HFF-Myc (cell line): Measurements from ENCODE around the gene KLHL35.
A peak's percentile ranks its signal among the peaks of the same experiment; 100 is the strongest.

Source experiments
- DNase-seq: peaks from one replicate; pipeline ENCODE4 v3.0.0-alpha.2; 2011; ENCODE audit warnings: low read depth; ENCODE audit errors: extremely low read depth
- H3K4me3 ChIP-seq: replicated peaks from 2 replicates; pipeline ENCODE4 v1.5.1; 2011; ENCODE audit warnings: low read depth, mild to moderate bottlenecking, control low read depth, low read length
- TF ChIP-seq, protein P1 (sequence below): IDR thresholded peaks from 2 replicates; pipeline ENCODE4 v1.5.1; 2012; ENCODE audit warnings: mild to moderate bottlenecking, low read depth, low read length, control low read depth; ENCODE audit errors: missing control alignments

The KLHL35 gene

DNA sequence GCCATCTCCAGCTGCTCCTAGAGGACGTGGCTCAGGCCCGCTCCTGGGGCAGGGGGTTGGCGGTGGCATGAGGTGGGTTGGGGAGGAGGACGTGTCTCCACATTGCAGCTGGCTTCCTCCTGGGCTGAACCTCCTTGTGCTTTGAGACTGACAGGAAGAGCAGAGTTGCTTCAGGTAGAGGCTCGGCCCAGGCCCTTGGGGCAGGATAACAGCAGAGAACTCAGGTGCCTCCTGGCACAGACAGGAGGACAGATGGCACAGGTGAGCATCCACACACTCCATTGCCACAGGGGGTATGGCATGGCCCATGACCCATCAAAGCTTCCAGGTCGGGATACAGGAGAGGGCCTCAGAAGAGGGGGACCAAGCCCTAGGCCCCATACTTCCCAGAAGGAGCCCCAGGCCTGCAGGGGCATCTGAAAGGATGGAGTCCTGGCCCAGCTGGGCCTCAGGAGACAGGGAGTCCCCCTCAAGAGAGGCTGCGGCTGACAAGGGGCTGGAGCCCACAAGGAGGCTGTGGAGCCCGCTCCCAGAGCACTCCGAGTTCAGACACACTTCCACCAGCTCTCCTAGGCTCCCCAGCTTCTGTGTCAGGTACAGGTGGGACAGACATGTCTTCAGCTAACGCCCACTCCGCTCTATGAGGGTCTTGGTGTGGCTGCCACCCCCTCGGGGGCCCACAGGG lies 2.0 kb upstream of the KLHL35 start:
- H3K4me3 ChIP-seq: no peak overlapping the region
- TF ChIP-seq, protein P1, sequence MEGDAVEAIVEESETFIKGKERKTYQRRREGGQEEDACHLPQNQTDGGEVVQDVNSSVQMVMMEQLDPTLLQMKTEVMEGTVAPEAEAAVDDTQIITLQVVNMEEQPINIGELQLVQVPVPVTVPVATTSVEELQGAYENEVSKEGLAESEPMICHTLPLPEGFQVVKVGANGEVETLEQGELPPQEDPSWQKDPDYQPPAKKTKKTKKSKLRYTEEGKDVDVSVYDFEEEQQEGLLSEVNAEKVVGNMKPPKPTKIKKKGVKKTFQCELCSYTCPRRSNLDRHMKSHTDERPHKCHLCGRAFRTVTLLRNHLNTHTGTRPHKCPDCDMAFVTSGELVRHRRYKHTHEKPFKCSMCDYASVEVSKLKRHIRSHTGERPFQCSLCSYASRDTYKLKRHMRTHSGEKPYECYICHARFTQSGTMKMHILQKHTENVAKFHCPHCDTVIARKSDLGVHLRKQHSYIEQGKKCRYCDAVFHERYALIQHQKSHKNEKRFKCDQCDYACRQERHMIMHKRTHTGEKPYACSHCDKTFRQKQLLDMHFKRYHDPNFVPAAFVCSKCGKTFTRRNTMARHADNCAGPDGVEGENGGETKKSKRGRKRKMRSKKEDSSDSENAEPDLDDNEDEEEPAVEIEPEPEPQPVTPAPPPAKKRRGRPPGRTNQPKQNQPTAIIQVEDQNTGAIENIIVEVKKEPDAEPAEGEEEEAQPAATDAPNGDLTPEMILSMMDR: no peak
- DNase-seq: no peak

DNA sequence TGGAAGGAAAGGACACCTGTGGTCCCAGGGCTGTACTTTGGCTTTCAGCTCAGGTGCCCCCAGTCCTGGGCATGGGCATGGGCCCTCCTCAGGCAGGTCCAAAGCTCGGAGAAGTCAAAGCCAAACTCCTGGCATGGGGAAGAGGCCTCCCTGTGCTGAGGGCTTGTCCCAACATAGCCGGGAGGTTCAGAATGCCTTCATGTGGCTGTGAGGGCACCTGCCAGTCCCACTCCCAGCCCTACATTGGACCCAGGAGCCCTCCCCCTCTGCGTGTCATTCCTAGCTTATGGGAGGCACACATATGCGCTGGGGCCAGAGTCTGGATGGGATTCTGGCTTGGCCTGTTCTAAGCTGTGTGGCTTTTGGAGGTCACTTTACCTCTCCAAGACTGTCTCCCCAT lies 1.0 kb upstream of the KLHL35 start:
- no peak for DNase-seq
- TF ChIP-seq, protein P1: no peak
- no peak overlapping the region for H3K4me3 ChIP-seq

DNA sequence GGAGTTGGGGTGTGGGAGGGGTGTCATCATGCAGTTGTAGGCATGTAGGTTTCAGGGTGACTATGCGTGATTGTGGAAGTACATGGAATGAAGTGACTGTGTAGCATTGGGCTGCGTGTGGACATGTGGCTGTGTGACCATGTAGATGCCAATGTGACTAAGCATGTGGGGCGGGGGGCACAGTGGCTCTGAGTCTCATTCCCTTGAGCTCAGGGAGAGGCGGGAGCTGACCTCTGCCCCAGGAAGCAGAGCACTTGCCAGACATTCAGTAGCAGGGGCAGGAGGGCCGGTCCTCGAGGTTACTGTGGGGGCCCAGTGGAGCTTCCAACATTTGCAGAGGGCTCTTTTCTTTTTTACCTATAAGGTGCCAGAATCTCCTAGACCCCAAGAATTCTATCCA lies 440 bp upstream of the KLHL35 start:
- no peak overlapping the region for H3K4me3 ChIP-seq
- TF ChIP-seq, protein P1: no peak
- DNase-seq: no peak

DNA sequence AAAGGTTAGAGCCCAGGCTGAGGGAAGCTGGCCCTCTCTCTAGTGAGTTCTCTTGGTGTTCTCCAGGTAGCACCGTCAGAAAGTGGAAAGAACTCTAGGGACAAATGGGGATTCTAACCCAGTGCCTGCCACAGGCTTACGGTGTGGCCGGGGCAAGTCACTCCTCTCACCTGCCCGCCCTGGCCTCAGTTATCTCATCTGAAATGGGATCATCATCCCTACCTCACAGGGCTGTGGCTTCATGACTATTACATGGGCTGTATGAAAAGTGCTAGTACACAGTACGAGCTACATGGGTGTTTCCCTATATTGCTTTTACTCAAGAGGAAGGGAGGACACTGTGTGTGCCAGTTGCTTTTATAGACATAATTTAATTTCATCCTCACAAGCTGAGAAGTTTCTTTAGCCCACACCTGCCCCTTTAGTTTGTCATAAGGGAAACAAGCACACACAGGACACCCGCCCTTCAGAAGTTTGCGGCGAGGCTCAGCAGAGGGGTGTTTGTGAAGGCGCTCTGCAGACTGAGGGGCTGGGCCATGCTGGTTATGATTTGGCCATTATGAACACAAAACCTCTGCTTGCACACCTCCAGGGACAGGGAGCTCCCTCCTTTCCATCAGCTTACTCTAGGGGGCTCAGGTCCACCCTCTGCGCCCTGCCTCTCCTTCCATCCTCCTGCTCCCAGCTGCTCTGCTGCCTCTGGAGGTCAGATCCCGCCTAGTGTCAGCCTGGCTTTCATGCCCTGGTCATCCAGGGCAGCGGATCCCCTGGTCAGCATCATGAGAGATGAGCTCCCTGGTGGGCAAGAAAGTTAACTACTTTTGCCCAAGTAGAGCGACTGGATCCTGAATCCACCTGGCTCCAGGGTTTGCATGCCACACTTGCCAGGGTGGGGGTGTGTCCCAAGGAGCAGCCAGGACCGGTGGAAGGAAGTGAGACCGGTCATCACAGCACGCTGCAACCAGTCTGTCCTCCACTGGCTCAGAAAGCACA lies 1.2 kb downstream of the KLHL35 start:
- no peak overlapping the region for H3K4me3 ChIP-seq
- no peak for DNase-seq
- TF ChIP-seq, protein P1: no peak

DNA sequence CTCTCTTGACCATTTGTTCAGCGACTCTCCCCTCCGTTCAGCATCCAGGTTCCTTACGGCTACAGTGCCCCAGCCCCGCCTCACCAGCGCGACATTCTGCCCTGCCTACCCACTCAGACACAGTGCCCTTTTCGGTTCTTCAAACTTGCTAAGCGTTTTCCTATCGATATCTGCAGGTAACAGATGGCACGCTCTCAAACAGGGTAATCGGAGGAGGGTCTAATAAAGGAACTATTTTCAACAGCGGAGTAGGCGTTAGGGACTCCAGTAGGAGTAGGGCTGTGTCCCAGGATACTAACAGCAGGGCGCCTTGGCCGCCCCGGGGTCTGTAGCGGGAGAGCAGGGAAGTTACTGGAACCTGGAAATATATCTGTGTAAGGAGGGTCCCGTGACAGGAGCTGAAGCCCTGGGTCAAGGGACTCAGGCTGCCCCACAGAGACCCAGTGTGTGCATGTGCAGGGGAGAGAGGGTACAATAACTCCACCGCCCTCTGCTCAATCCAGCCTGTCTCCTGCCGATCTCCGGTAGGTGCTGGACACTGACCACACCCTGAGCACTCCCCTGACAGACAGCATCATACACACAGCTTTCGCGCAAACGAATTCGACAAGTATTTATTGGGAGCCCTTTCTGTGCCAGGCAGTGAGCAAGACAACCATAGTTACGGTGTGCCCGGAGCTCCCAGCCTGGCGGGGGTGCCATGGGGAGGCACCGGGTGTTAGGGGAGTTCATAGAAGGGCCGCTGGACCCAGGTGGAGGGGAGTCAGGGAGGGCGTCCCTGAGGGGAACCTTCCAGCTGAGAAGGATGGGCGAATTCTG lies 2.1 kb downstream of the KLHL35 start:
- TF ChIP-seq, protein P1: no peak
- H3K4me3 ChIP-seq: peak overlapping the region; percentile 27
- no peak for DNase-seq

DNA sequence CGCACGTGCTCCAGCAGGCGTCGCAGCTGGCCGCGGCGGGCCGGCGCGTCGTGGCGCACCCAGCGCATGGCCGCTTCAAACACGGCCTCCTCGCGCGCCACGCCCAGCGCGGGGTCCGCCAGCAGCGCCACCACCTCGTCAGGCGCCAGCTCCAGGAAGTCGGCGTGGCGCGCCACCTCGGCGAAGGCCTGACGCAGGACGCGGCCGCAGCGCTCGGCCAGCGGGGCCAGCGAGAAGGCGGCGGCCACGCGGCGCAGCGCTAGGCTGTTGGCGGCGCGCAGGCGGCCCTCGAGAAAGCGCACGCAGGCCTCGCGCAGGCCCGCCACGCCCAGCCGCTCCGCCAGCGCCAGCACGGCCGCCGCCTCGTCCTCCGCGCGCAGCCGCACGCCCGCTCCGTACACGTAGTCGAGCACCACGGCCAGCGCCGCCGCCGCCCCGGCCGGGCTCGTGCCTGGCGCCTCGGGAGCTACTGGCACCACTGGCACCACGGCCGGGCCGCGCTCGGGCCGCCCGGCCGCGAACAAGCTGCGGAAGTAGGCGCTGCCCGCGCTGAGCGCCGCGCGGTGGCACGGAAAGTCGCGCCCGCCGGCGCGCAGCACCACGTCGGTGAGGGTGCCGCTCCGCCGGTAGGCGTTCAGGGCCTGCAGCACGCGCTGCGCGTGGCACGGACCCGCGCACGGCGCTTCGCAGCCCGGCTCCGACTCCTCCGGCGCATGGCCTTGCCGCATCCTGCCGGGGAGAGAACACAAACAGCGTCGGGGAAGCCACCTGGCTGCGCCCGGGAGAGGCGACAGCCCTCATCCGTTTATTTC lies 2.9 kb downstream of the KLHL35 start:
- peak overlapping the region; percentile 27 for H3K4me3 ChIP-seq
- no peak for DNase-seq
- TF ChIP-seq, protein P1: no peak
